ENCODE results near the gene SPATA21.
"Not testable (repeated sequence)": the region's sequence is repeated elsewhere in the genome, so short reads cannot be mapped to it uniquely, and the experiment has no call there.

Gene SPATA21

DNA sequence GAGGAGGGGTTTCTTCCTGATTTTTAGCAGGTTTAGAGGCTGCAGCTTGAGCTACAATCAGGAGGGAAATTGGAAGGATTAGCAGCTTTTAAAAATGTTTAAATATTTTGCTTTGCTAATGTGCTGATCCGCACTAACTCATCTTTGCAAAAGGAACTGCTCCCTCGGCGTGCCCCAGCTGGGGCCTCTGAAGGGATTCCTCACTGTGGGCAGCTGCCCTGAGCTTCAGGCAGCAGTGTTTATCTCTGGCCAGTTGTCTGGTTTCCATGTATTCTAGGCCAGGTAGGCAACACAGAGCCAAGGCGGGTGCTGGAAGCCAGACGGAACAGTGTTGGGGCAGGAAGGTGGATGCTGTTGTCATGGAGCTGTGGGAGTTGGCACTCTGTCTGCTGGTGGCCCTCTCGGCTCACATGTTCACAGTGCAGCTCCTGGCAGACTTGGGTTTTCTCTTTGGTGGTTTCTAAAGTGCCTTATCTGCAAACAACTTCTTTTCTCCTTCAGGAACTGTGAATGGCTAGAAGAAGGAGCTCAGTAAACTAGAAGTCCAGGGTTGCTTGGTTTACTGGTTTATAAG lies 22.2 kb upstream of the SPATA21 start:
- H3K27me3 ChIP-seq (ENCODE audit: insufficient read depth, low read length, poor library complexity) = no peaks in the 10 kb centered on the region
- no peak overlapping the region for H3K9ac ChIP-seq (ENCODE audit: low read depth, low read length)
- H3K9me3 ChIP-seq (ENCODE audit: insufficient read depth, low read length, severe bottlenecking) = no peaks in the 10 kb centered on the region
- no peaks in the 10 kb centered on the region for H3K79me2 ChIP-seq (ENCODE audit: insufficient read depth, low read length)
- no peak for DNase-seq
- no peaks in the 10 kb centered on the region for H4K20me1 ChIP-seq (ENCODE audit: insufficient read depth, low read length)
- peaks cover 73% of the 10 kb centered on the region for H3K36me3 ChIP-seq (ENCODE audit: insufficient read depth, low read length)
- no peaks in the 10 kb centered on the region for H3K4me1 ChIP-seq (ENCODE audit: insufficient read depth, low read length)
- H3K4me3 ChIP-seq (ENCODE audit: low read depth in 1 of 2, low read length in 2 of 2) = no peak overlapping the region
- ATAC-seq (ENCODE audit: insufficient read depth, low read depth) = no peak
- no peak overlapping the region for H3K27ac ChIP-seq (ENCODE audit: low read length)
- no peak overlapping the region for H3K4me2 ChIP-seq (ENCODE audit: insufficient read depth, low read length)
- TF ChIP-seq, protein P1, sequence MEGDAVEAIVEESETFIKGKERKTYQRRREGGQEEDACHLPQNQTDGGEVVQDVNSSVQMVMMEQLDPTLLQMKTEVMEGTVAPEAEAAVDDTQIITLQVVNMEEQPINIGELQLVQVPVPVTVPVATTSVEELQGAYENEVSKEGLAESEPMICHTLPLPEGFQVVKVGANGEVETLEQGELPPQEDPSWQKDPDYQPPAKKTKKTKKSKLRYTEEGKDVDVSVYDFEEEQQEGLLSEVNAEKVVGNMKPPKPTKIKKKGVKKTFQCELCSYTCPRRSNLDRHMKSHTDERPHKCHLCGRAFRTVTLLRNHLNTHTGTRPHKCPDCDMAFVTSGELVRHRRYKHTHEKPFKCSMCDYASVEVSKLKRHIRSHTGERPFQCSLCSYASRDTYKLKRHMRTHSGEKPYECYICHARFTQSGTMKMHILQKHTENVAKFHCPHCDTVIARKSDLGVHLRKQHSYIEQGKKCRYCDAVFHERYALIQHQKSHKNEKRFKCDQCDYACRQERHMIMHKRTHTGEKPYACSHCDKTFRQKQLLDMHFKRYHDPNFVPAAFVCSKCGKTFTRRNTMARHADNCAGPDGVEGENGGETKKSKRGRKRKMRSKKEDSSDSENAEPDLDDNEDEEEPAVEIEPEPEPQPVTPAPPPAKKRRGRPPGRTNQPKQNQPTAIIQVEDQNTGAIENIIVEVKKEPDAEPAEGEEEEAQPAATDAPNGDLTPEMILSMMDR (IDR thresholded peaks at IDR 0.05; ENCODE audit: borderline replicate concordance, extremely low read depth, low read length, poor library complexity, severe bottlenecking) = no peak
- TF ChIP-seq EZH2 (IDR thresholded peaks at IDR 0.05; ENCODE audit: borderline replicate concordance, low read depth, low read length, severe bottlenecking) = no peak
- no peak overlapping the region for H2AFZ ChIP-seq (ENCODE audit: low read depth, low read length)

DNA sequence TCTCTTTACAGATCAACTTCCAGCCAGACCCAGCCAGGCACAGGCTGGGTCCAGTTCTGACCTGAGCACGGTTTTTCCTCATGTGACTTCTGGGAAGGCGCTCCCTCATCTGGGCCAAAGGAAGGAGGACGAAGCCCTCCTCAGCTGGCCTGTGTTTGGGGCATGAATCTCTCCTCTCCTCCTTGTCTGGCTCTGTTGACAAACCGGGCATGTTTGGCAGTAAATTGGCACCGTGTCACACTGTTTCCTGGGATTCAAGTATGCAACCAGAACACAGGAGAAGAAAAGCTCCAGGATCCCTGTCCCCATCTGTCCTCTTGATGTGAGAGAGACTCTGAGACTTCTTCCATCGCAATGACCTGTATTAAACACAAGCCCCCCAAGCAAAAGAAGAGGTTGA lies 21.6 kb upstream of the SPATA21 start:
- TF ChIP-seq EZH2 (IDR thresholded peaks at IDR 0.05; ENCODE audit: borderline replicate concordance, low read depth, low read length, severe bottlenecking) = no peak
- TF ChIP-seq, protein P1 (IDR thresholded peaks at IDR 0.05; ENCODE audit: borderline replicate concordance, extremely low read depth, low read length, poor library complexity, severe bottlenecking) = no peak
- Histone ChIP-seq H3K9ac (ENCODE audit: low read depth, low read length) (no peak overlapping the region), H3K36me3 (ENCODE audit: insufficient read depth, low read length) (peaks cover 72% of the 10 kb centered on the region), H3K4me1 (ENCODE audit: insufficient read depth, low read length) (no peaks in the 10 kb centered on the region), H3K4me3 (ENCODE audit: low read depth in 1 of 2, low read length in 2 of 2) (no peak overlapping the region), H3K27me3 (ENCODE audit: insufficient read depth, low read length, poor library complexity) (no peaks in the 10 kb centered on the region), H4K20me1 (ENCODE audit: insufficient read depth, low read length) (no peaks in the 10 kb centered on the region), H3K9me3 (ENCODE audit: insufficient read depth, low read length, severe bottlenecking) (no peaks in the 10 kb centered on the region), H3K4me2 (ENCODE audit: insufficient read depth, low read length) (no peak overlapping the region), H2AFZ (ENCODE audit: low read depth, low read length) (no peak overlapping the region), H3K79me2 (ENCODE audit: insufficient read depth, low read length) (no peaks in the 10 kb centered on the region), H3K27ac (ENCODE audit: low read length) (no peak overlapping the region)
- DNase-seq (no peak), ATAC-seq (ENCODE audit: insufficient read depth, low read depth) (no peak)

DNA sequence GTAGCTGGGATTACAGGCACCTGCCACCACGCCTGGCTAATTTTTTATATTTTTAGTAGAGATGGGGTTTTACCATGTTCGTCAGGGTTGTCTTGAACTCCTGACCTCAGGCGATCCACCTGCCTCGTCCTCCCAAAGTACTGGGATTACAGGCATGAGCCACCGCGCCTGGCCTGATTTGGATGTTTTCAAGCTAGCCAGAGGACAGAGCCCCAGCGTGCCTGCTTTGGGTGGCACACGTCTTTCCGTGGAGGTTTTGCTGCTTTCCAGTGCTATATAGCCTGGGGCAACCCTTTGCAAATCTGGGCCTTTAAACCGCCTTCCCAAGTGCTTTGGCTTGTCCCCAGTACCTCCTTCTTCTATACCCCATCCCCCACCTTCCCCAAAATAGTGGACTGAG lies 18.9 kb upstream of the SPATA21 start:
- peaks cover 86% of the 10 kb centered on the region for H3K36me3 ChIP-seq (ENCODE audit: insufficient read depth, low read length)
- not testable (repeated sequence) for DNase-seq; H3K79me2 ChIP-seq (ENCODE audit: insufficient read depth, low read length)

DNA sequence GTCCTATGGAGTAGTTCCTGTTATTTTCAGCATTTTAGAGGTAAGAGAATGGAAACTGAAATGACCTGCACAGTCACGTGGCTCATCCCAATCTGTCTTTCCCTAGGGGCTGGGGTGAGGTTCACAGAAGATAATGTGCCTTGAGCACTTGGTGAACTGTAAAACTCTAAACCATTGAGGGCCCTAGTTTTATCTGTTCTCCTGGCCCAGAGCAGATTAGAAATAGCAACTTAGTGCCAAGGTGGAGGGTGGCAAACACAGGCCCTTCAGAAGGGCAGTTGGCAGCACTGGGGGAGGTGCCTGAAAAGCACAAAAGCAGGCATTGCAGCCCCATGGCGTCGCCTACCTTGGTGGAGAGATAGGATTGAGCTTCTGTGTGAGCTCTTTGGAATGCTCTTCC lies 17.7 kb upstream of the SPATA21 start:
- H4K20me1 ChIP-seq (ENCODE audit: insufficient read depth, low read length) = not testable (repeated sequence)
- peaks cover 92% of the 10 kb centered on the region for H3K36me3 ChIP-seq (ENCODE audit: insufficient read depth, low read length)

More for the DNA sequence above, 18.9 kb upstream of the SPATA21 start:
- not testable (repeated sequence) for H4K20me1 ChIP-seq (ENCODE audit: insufficient read depth, low read length); H3K4me3 ChIP-seq (ENCODE audit: low read depth in 1 of 2, low read length in 2 of 2); H3K4me2 ChIP-seq (ENCODE audit: insufficient read depth, low read length); H3K9me3 ChIP-seq (ENCODE audit: insufficient read depth, low read length, severe bottlenecking); H3K27me3 ChIP-seq (ENCODE audit: insufficient read depth, low read length, poor library complexity); ATAC-seq (ENCODE audit: insufficient read depth, low read depth); H3K9ac ChIP-seq (ENCODE audit: low read depth, low read length); H2AFZ ChIP-seq (ENCODE audit: low read depth, low read length); H3K4me1 ChIP-seq (ENCODE audit: insufficient read depth, low read length); H3K27ac ChIP-seq (ENCODE audit: low read length)

More for the DNA sequence above, 17.7 kb upstream of the SPATA21 start:
- not testable (repeated sequence) for H3K4me2 ChIP-seq (ENCODE audit: insufficient read depth, low read length); H3K27ac ChIP-seq (ENCODE audit: low read length); H3K9me3 ChIP-seq (ENCODE audit: insufficient read depth, low read length, severe bottlenecking); H3K4me1 ChIP-seq (ENCODE audit: insufficient read depth, low read length); DNase-seq; H2AFZ ChIP-seq (ENCODE audit: low read depth, low read length); H3K4me3 ChIP-seq (ENCODE audit: low read depth in 1 of 2, low read length in 2 of 2); ATAC-seq (ENCODE audit: insufficient read depth, low read depth); H3K27me3 ChIP-seq (ENCODE audit: insufficient read depth, low read length, poor library complexity); H3K9ac ChIP-seq (ENCODE audit: low read depth, low read length)
- H3K79me2 ChIP-seq (ENCODE audit: insufficient read depth, low read length) = peaks cover 11% of the 10 kb centered on the region

Data from DND-41 (cell line).